ENCODE measurements around the gene CSRNP3.
"Not testable (repeated sequence)": the region's sequence is repeated elsewhere in the genome, so short reads cannot be mapped to it uniquely, and the experiment has no call there.

CSRNP3 gene

DNA sequence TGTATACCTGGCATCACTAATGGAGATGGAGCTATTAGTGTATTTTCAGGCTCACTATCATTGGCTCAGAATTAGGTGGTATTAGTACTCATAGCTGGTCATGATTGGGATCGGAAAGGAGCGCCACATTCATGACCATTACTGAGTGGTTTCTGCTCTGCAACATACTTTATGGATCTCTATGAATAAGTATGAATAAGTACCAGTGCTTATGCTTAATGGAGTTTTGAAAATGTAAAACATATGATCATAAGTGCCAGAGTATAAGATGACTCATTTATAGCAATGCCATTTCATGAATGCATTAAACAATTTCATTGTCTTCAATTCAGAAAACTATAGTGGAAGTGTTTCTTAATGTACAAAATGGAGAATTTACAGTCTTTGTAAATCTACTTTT lies 167.9 kb downstream of the CSRNP3 start:
- DNase-seq: no peak

DNA sequence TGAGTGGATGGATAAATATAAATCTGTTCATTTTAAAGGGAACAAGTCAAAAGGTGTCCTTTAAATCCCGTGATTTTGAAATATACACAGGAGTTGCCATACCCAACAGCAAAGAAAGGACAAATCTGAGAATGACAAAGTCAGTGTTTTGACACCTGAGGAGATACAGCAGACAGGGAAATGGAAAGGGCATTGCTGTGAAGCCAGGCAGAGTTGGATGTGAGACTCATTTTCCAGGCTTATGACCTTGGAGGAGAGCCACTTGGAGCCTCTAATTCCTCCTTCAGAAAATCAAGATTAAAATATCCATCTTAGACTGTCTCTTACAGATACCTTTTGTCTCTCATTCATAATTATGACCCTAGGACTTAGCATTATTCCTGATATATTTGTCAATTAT lies 170.0 kb downstream of the CSRNP3 start:
- DNase-seq: no peak

DNA sequence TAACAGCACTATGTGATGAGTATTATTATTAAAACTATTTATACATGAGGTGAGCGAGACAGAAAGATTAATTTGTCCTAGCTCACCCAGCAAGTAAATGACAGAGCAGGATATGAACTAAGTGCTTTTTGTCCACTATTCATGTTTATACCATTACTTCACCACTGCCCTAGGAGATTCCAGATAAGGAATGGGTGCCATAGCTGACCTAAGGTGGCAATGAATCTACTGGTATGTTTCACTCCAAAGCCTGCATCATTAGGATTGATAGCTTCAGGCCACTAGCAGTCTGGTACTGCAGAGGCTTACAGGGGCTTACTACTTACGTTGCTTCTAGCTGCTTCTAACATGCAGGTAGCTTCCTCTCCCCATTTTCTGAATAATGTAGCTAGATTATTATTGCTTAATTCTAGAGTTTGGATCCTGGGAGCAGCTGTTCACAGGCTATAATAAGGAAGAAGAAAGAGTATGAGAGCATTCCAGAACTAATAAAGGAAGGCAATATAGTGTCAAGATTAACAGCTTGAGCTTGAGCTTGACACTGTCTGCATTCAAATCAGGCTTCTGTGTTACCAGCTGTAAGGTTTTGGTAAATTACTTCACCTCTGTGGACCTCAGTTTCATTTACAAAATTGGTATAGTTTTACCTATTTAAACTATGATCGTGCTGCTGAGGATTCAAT lies 170.9 kb downstream of the CSRNP3 start:
- no peak for DNase-seq

DNA sequence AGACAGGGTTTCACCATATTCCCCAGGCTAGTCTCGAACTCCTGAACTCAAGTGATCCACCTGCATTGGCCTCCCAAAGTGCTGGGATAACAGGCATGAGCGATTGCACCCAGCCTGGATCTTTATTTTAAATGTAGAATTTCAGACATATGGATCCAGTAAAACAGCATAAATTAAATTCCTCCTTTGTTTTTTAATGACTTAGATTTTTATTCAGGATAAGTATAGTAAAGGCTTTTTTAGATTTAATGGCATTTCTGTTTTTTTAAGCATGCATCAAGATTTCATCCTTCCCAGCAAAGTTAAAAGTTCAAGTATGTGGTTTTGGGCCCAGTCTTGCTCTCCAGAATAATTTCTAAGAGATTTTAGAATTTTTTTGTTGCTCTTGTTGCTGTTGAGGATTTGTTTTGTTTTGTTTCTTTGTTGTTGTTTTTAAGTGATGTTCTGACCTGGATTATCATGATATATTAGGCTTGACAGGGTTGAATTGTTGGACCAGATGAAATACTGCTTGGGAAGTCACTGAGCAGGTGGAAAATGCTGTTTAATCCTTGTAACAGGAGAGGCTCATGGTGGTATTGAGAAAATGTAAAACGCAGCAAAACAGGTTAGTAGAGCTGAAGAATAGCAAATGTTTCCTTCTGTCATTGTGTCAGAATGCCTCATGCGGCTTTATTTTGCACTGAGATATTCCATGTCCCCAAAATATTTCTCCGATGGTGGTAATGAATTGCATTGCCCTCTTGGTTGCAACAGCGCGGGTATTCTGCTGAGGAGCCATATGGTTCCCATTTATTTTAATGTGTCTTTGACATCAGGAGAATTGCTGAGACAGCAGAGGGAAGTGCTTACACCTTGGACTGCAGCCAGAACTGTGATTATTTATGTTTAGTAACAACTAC lies 176.7 kb downstream of the CSRNP3 start:
- DNase-seq: no peak

DNA sequence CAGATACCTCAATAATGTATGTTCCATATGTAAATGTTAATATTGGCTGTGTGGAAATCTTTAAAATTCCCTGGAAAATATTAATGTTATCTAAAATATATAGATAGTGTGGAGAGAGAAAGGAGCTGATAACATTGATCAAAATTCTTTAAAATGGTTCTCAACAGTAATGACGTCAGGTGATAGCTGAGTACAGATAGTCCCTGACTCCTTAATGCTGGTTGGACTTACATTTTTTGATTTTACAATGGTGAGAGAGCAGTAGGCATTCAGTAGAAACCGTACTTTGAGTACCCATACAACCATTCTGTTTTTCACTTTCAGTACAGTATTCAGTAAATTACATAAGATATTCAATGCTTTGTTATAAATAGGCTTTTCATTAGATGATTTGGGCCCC lies 177.9 kb downstream of the CSRNP3 start:
- DNase-seq: no peak

DNA sequence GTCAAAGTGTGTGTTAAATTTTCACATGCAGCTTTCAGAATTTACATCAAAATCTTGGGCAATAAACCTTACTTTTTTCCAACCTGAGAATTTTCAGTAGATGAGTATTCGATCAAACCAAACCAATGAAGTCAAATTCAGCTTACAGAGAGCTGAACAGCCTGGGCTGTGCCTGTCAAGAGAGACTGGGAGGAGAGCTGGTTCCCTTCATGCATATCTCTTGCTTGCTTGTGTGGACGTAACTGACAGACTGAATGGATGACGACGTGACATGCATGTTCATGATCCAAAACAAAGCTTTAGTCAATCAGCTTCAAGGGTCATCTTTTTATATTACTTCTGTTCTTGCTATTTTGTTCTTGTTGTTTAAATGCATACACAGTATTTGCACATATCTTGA lies 179.3 kb downstream of the CSRNP3 start:
- no peak for DNase-seq

DNA sequence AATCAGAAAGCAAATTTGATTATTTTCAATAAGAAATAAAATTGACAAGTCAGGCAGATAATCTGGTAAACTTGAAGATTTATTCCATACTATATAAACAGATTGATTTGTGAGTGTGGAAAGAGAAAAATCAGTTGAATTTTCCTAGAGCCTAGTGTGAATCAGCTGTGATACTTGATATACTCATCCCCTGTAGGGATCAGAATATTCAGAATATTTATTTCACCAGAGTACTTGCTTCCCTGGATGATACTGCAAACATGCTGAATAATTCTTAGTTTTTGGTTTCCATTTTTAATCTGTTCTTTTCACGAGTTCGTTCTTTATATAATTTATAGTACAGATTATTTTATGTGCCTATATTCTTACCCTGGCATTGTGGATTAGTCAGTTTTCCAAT lies 181.7 kb downstream of the CSRNP3 start:
- no peak for DNase-seq

DNA sequence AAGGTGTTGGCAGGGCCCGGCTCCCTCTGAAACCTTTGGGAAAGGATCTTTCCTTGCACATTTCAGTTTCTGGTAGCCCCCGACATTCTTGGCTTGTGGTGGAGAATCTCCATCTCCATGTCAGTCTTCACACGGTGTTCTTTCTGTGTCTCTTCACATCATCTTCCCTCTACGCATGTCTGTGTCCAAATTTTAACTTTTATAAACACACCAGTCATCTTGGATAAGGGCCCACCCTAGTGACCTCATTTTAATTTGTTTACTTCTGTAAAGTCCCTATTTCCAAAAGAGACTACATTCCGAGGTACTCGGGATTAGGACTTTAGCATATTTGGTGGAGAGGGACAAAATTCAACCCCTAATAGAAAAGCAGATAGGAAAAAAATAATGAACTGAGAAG lies 186.2 kb downstream of the CSRNP3 start:
- no peak for DNase-seq

DNA sequence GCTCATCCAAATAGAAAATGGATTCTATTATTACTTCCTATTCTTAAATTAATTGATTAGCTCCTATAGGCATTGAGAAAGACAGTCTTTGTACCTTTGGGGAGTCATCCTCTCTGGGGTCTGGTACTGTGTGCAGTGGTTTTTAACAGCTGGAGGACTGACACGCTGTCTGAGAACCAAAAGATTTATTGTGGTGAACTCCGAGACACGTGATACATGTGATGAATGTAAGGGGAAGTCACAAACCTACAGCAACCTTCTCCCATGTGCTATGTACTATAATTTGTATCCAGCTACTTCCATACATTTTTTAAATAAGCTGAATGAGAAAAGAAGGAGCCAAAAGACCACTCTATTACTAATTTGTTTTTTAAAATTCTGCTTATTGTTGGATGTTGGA lies 190.9 kb downstream of the CSRNP3 start:
- no peak for DNase-seq

DNA sequence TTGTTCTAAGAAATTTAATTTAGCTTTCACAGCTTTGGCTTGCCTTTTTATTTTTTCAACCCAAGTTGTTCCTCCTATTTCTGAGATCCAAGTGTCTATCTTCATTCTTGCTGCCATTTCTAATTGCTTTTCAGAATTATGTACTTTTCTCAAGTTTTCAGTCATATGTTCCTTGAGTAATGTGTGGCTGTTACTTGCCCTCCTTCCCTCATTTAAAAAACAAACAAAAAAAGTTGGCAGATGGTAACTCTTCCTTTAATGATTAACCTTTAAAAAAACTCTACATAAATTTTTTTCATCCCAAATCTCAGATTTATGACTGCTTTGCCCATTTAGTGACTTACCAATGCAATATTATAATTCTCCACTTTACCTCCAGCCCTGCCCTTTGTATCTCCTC lies 193.2 kb downstream of the CSRNP3 start:
- DNase-seq: no peak

DNA sequence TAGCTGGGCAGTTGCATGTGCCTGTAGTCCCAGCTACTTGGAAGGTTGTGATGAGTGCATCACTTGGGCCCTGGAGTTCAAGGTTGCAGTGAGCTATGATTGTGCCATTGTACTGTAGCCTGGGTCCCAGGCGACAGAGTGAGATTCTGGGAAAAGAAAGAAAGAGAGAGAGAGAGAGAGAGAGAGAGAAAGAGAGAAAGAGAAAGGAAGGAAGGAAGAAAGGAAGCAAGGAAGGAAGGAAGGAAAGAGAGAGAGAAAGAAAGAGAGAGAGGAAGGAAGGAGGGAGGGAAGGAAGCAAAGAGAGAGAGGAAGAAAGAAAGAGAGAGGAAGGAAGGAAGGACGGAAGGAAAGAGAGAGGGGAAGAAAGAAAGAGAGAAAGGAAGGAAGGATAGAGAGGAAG lies 196.1 kb downstream of the CSRNP3 start:
- no peak for DNase-seq

DNA sequence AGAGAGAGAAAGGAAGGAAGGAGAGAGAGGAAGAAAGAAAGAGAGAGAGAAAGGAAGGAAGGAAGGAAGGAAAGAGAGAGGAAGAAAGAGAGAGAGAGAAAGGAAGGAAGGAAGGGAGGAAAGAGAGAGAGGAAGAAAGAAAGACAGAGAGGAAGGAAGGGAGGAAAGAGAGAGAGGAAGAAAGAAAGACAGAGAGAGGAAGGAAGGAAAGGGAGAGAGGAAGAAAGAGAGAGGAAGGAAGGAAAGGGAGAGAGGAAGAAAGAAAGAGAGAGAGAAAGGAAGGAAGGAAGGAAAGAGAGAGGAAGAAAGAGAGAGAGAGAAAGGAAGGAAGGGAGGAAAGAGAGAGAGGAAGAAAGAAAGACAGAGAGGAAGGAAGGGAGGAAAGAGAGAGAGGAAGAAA lies 196.6 kb downstream of the CSRNP3 start:
- not testable (repeated sequence) for DNase-seq

DNA sequence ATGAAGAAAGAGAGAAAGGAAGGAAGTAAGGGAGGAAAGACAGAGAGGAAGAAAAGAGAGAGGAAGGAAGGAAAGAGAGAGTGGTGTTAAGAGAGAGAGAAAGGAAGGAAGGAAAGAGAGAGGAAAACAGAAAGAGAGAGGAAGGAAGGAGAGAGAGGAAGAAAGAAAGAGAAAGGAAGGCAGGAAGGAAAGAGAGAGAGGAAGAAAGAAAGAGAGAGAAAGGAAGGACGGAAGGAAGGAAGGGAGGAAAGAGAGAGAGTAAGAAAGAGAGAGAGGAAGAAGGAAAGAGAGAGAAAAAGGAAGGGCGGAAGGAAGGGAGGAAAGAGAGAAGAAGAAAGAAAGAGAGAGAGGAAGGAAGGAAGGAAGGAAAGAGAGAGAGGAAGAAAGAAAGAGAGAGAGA lies 197.1 kb downstream of the CSRNP3 start:
- DNase-seq: no peak

DNA sequence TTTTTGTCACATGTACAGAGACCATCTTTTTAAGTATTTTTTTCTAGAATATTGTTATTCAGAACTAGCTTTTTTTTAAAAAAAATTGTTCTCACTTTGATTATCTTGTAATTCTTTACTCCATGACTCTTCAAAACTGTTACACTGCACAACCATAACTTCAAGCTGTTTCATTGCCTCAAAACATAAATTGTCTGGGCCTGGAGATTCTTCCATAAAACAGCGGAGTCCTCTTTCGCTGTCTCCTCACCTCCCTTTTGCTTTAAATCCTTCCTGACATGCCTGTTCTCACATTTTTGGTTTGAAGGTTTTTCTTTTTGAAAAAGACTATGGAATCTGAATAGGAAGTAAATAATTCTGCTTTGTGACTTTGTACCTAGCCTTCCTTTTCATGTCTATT lies 197.9 kb downstream of the CSRNP3 start:
- no peak for DNase-seq

DNA sequence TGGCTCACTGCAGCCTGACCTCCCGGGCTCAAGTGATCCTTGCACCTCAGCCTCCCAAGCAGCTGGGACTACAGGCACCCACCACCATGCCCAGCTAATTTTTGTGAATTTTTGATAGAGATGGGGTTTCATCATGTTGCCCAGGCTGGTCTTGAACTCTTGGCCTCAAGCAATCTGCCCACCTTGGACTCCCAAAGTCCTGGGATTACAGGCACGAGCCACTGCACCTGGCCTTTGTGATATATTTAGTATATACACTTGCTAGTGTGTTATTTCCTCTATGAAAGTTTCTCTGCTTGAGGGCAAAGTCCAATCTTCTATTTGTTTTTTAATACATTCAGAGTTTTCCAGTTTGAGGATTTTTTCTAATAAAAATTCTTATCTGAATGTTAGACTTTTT lies 205.3 kb downstream of the CSRNP3 start:
- no peak for DNase-seq

DNA sequence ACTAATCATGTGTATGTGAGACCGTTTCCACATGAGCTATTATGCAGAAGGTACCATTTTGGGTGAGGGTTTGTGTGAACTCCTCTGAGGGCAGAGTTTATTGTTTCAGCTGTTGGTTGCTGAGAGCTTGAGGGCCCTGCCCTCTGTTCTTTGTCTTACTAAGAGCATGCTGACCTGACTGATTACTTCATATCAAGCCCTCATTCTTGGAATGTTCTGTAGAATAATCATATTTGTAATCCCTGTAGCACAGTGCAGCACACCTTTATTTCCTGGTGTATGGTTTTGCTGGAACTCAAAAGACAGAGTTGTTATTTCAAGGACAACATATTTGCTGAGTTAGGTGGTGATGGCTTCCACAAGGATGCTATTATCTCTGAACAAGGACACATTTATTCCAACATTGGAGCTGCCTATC lies 206.1 kb downstream of the CSRNP3 start:
- no peak for DNase-seq

DNA sequence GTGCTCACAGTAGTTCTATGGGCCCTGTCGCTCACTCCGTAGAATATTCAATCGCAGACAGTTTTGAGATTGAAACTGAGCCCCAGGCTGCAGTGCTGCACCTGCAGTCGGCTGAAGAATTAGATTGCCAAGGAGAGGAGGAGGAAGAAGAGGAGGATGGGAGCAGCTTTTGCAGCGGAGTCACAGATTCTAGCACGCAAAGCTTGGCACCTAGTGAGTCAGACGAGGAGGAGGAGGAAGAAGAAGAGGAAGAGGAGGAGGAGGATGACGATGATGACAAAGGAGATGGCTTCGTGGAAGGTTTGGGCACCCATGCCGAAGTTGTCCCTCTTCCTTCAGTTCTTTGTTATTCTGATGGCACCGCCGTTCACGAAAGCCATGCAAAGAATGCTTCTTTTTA lies 209.4 kb downstream of the CSRNP3 start:
- no peak for DNase-seq

DNA sequence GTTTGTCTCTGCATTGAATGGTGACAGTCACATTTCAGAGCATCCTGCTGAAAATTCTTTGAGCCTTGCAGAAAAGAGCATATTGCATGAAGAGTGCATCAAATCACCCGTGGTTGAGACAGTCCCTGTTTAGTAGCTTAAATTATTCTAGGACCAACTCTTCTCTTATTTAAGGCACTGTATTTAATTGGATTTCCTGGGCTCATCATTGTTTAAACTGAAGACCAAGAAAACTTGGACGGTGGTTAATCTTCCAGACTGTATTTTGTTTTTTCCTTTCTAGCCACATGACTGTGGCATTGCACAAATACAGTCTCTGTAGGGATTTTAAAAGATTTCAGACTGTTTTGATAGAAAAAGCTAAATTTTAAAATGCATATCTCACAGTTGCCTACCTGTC lies 210.1 kb downstream of the CSRNP3 start:
- no peak for DNase-seq

DNA sequence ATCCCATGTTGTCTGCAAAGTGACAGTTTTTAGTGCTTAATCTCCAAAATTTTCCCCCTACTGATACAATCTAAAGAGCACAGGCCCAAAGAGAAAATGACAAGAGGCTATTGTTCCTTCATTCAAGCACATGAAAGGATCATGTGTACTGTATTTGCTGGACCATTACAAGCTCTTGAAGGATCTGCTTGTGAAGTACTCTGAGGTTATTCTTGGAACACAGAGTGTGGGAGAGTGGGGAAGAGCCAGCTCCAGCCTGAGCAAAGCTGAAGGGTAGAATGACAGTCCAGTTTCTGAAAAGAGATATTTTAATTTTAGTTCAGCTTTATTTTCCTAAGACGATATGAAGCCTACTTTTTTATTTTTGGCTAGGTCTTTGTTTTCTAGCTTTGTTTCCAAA lies 212.3 kb downstream of the CSRNP3 start:
- DNase-seq: no peak

DNA sequence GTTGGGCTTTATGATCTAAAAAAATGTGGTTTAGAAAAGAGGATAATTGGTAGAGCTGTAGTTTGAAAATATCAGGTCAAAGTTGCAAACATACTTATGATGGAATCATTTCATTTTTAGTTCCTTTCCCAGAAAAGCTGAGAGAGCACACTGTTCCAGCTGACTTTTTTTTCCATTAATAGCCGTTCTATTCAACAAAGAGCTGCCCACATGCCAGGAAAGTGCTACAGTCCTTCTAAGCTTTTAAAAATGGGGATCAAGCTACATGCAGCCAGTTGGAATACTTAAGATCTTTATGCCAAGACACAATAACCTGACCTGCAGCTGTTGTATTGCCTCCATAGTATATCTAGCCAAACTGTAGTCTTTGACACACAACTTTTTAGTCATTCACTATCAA lies 213.0 kb downstream of the CSRNP3 start:
- no peak for DNase-seq

DNA sequence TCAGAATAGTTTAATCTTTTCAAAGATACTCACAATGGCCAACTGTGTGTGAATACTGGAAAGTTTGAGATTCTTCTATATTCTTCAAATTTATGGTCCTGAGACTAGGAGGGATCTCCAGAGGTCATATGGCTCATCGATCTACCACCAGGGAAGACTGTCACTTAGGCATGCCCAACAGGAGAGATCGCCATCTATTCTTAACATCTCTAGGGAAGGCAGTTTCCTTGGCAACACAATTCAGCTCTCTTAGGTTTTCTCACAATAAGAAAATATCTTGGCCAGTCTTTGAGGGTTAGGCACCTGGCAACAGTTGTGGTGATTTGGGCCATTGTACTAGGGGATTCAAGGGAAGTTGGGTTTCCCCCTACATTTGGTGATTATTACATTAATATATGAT lies 217.3 kb downstream of the CSRNP3 start:
- no peak for DNase-seq

DNA sequence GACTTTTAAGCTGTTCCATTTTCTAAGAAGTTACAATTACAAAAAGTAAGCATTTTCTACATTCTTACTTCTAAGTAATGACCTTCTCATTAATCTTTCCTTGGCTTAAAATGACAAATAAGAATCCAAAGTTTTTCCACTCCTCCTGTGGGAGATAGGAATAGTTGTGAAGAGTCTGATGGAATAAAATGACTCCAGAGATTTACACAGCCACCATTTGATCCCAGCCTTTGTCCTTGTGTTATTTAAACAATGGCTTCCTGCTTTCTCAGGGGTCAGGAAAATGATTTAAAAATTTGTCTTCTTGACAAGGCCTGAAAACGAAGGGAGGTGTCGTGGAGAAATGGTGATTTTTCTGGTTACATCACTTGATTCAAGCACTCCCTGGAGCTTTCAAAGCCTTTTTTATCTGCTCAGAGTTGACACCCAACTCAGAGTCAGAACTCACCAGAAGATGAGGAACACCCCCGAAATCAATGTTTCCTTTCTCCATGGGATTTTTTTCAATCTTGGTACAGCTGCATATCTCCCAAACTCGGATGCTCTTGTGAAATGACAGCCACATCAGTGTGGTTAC lies 218.0 kb downstream of the CSRNP3 start:
- no peak for DNase-seq

DNA sequence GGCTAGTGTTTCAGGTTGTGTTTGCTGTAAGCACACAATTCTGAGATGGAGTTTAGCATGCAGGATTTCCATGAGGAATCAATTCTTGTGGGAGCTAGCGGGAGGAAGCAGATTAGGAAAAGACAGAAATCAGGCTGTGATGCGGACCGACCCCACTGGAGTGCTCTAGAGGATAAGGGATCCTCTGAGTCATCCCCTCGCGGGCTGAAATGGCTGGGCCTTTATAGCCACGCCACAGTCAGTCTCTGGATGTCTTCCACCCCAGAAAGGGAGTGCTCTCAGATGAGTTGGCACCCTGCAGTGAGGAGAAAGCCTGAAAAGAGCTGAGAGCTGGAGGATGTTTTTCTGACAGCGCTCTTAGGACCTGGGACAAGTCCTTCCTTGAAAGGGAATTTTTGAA lies 222.1 kb downstream of the CSRNP3 start:
- DNase-seq: no peak

DNA sequence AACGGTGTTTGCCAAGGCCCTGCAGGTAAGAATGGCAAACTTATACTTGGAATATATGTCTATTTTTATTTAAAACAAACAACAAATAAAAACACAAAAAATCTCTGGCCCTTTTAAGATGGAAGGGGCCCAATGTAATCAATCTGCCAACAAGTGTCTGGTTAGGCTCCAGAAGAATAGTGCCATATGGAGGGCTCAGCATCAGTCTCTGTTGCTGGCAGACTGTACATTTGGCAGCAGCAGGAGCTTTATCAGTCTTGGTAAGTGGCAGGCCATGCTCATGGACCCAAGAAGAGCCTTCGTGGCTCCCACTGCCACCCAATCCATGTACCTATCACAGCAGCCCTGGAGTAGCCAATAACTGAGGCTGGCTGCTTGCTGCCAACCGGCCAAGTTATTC lies 223.4 kb downstream of the CSRNP3 start:
- no peak for DNase-seq

Measured in cortex of kidney (tissue), 1 donor.